NCI-H2107 treated with DMSO at 0.1 percent for 48 hours (cell line): ENCODE results near the gene COMMD3.

Experiments
- DNase-seq: peaks from one replicate; lab custom pipeline; 2025; ENCODE audit not compliant: unreplicated experiment; lab: John Stamatoyannopoulos, UW

Gene COMMD3

DNA sequence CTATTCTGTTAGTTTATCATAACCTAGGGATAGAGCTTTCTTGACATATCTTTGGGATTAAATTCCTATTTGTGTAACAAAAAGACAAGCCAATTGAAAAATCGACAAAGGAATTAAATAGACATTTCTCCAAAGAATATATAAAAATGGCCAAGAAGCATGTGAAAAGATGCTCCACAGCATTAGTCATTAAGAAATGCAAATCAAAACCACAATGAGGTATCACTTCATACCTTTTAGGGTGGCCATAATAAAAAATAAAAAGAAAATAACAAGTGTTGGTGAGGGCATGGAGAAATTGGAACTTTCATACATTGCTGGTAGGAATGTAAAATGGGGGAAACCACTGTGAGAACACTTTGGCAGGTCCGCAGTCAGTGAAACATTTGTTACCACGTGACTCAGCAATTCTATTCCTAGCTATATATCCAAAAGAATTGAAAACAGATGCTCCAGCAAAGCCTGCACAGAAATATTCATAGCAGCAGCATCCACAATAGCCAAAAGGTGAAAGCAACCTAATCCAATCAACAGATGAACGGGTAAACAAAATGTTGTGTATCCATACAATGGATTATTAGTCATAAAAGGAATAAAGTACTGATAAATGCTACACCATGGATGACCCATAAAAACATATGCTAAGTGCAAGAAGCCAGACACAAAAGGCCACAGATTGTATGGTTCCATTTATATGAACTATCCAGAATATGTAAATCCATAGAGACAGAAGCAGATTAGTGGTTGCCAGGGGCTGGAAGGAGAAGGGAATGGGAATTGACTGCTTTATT is 49.7 kb downstream of the COMMD3 start:
- no peak for DNase-seq

DNA sequence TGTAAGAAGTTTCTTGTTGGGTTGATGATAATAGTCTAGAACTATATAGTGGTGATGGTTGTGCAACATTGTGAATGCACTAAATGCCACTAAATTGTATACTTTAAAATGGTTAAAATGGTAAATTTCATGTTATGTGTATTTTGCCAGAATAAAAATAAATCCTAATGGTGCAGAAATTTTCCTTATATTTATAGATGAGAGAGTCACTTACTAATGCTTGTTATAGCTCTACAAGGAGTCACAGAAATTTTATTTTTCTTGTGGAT is 50.2 kb downstream of the COMMD3 start:
- no peak for DNase-seq

DNA sequence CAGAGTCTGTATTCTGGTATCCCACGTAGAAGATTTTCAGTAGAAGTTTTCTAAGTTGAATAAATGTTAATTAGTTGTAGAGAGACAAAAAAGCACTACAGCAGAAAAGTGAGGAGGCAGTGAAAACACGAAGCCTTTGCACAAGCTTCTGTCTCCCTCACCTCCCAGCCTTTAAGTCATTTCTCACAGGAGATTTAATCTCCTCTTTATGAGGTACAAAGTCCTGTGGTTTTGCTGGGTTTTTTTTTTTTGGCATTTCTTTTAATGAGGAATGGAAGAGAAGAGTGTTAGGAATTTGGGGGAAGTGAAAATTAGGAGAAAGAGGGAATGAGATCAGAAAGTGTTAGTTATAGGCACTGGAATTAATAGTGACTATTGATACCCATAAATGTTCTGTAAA is 50.6 kb downstream of the COMMD3 start:
- DNase-seq = no peak

DNA sequence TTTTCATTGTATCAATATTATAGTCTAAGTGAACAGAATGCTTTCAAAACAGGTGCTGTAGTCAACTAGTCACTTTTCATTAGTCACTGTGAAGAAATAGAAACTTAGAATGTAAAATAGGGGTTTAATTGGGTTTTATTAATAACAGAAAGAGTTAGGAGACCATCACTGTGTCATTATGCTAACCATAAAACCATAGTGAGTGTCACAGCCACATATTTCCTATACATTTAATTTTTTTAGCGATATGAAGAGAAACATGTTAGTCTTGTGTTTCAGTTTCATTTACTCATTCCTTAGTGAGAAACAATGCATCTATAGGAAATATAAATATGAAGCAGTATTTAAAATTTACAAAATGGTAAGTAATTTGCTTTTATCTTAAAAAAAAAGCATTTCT is 51.3 kb downstream of the COMMD3 start:
- DNase-seq = no peak

DNA sequence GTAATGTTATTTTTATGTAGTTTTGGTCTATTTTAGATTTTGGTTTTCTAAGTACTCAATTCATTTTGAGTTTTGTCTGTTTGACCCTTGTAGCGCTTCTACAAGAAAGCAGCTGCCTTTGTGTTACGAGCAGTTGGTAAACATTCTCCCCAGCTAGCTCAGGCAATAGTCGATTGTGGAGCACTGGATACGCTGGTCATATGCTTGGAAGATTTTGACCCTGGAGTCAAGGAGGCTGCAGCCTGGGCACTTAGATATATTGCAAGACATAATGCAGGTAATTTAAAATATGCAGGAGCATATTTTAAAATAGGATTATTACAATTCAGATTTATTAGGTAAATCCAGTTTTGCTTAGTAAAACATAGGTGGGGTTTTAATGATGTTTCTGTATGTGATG is 52.2 kb downstream of the COMMD3 start:
- no peak for DNase-seq

DNA sequence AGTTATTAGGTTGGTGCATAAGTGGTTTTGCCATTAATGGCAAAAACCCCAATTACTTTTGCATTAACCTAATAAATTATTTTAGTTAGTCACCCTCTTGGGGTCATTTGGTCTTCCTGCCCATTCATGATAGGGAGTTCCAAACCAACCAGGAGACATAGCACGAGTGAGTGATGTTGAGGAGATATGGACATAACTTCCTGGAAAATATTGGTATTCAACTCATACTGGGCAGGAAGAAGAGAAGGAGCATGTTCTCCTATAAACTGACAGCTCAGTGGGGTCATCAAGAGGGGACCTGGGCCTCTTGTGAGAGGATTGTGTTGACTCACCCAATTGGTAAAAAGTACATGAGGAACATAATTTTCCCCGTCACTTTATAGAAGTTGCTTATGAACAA is 52.8 kb downstream of the COMMD3 start:
- DNase-seq = no peak

DNA sequence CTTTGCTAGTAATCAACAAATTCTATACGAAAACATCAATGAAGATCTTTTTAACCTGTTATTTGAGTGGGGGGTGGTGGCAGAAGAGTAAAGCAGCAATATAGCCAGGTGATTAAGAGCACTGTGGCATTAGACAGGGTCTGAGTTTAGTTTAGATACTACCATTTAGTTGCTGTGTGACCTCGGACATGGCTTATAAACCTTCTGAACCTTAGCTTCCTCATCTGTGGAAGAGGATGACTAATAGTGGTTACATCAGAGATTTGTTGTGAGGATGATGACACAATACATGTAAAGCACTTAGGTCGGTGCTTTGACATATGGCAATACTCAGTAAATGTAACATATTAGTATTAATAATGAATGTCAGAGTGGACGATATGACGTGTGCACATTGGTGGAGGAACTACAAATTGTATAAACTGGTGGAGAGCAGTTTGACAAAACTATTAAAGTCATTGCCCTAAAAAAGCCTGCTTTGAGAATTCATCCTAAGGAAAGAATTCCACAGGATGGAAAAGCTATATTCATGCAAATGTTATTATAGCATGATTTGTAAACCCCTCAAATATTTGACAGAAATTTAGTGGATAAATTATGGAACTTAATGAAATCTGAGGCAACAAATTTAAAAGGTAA is 53.4 kb downstream of the COMMD3 start:
- no peak for DNase-seq
